Germinal center (tissue), 1 donor: Measurements from ENCODE around the gene NHLRC4.

Experiments
- DNase-seq: peaks from one replicate; pipeline ENCODE4 v3.0.0; 2012; ENCODE audit warnings: mixed read lengths, low spot score

The NHLRC4 gene

GRCh38 chr16:565419-566330 is 1.1 kb upstream of the NHLRC4 start:
- DNase-seq, result no peak

DNA sequence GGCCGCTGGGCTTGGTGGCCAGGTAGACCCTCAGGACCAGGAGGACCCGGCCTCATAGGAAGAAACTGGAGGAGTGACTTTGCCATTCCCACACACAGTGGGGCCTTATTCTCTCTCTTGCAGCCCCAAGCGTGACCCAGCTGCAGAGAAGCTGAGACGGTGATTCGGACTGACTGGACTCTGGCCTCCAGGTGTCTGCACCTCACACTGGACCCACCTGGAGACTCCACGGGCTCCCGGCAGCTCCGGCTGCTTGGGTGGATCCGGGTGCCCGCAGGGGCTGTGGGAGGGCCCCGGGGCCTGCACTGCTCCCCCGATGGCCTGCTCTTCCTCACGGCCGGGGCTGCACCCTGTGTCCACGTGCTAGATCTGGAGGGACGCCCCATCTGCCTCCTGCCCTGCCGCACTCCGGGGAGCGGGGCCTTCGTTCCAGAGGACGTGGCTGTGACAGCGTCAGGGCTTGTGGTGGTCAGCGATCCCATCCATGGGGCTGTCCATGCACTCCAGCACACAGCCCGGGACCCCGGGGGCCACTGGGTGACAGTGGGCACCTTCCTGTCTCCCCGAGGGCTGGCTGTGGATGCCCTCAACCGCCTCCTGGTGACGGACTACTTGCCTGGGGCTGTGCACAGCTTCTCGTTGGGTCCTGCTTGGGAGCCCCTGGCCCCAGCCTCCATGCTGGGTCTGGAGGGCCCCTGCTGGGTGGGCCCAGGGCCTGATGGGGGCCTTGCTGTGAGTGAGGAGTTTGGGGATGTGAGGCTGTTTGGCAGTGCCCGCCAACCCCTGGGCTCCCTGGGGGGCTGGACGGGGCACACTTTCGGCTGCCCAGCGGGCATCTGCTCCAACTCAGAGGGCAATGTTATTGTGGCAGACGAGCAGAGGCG is 810 bp downstream of the NHLRC4 start:
- DNase-seq, result no peak

GRCh38 chr16:568401-569258 is 1.8 kb downstream of the NHLRC4 start:
- DNase-seq, result no peak

DNA sequence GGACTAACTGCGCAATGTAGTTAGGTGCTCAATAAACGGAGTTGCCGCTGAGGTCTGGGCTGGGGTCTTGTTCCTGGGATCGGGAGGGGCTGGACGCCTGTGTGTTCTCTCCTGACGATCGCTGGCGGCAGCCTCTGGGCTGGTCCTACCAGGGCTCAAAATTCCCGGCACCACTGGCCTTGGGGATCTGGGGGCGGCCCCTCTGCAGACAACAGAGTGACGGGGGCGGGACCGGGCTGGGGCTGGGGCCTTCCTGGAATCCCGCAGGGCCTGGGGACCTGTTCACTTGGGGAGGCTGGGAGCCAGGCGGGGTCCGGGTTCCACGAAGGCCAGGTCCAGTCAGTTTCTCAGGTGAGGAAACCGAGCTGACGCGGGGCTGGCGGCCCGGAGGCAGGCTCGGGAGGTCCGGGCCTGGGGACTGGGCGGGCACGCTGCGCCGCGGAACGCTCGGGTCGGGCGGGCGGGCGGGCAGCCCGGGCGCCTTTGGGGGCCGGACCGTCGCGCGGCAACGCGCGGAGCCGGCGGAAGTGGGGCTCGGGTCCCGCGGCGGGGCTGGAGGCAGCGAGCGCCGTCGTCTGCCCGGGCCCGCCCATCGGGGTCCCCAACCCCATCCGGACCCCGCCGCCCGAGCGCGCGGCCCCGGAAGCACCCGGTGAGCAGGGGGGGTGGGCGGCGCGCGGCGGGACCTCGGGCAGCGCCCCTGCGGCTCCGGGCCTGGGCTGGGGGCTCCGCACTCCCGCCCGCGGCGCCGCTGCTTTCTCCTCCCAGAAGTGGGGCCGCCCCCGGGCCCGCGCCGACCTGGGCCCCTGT is 2.8 kb downstream of the NHLRC4 start, which contains the start of gene PIGQ:
TSS of gene PIGQ (plus strand) at position 524 of the 810 bp plus-strand sequence. CDS start 4,107 bp downstream, outside the sequence.
- DNase-seq, result peak; percentile 81

DNA sequence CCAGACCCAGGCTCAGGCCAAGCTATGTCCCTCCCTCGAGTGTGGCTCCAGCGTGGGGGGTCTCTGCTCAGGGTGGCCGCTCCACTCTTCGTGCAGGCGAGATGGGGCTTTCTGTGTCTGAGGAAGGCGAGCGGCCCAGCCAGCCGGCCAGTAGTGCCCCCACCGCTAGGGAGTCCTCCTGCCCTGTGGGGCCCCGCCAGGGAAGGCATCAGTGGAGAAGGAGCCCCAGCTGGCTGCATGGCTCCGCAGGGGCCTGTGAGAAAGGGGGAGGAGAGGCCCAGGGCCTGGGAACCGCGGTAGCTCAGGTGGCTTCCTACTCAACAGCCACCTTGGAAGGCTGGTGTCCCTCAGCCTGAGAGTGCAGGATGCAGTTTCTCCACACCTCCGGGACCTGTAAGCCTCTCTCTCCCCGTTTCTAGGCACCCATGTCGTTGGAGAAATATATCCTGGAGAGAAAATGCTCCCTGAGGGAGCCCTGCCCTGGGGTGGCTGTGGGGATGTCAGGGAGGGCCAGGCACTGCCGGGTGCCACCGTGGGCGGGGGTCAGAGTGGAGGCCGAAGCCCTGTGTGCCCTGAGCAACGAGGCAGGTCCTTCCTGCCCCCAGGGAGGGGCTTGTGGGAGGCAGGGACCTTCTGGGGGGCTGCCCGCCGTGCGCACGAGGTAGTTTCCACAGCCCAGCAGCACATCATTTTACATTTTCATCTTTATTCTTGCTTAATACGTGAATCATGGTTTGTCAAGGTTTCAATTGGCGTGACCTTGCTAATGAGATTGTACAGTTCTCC is 6.3 kb downstream of the NHLRC4 start:
- DNase-seq, result no peak

DNA sequence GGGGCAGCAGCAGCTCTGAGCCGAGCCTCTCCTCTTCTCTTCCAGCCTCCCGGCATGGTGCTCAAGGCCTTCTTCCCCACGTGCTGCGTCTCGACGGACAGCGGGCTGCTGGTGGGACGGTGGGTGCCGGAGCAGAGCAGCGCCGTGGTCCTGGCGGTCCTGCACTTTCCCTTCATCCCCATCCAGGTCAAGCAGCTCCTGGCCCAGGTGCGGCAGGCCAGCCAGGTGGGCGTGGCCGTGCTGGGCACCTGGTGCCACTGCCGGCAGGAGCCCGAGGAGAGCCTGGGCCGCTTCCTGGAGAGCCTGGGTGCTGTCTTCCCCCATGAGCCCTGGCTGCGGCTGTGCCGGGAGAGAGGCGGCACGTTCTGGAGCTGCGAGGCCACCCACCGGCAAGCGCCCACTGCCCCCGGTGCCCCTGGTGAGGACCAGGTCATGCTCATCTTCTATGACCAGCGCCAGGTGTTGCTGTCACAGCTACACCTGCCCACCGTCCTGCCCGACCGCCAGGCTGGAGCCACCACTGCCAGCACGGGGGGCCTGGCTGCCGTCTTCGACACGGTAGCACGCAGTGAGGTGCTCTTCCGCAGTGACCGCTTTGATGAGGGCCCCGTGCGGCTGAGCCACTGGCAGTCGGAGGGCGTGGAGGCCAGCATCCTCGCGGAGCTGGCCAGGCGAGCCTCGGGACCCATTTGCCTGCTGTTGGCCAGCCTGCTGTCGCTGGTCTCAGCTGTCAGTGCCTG is 7.4 kb downstream of the NHLRC4 start:
- no peak for DNase-seq

- DNase-seq, result no peak
Measured at GRCh38 chr16:575354-576196, 8.8 kb downstream of the NHLRC4 start.

DNA sequence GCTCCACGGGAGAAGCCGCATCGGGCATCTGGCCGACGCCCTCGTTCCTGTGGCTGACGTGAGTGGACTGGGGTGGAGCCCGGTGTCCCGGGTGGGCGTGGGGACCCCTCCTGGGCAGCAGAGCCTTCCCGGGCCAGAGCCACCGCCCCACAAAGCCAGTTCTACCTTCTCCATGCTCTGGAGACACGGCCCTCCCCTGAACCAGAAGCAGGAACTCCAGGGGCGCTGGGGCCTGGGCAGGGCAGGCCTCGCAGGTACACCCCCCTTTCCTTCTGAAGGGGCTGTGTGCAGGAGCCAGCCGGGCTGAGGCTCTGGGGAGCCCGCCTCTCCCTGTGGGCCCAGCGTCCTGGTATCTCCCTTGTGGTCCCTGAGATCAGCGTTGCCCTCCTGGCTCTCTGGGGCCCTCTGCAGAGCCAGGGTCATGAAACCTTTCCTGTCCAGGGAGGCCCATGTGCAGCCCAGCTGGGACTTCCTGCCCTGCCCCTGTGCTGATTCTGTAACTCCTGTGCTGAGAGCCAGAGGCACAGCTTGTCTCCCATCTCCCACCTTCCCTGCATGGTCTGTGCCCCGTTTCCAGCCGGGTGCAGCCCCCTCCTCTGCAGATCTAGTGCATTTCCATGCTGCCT is 9.5 kb downstream of the NHLRC4 start:
- DNase-seq, result no peak

DNA sequence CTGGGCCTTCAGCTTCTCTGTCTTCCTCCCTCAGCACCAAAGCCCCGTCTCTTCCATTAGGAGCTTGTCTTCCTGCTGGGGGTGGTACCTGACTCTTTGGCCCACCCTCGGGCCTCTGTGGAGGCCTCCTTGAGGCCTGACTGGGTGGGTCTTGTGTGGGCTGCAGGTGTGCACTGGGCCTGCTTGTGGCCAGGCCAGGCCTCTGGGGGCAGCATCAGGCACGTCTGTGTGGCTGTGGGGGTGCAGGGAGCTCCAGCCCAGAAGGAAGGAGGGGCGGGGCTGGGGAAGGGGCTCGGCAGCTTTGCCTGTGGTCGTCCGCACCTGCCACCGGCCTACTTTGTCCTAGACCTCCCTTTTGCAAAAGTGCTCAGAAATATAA is 10.0 kb downstream of the NHLRC4 start:
- no peak for DNase-seq

DNA sequence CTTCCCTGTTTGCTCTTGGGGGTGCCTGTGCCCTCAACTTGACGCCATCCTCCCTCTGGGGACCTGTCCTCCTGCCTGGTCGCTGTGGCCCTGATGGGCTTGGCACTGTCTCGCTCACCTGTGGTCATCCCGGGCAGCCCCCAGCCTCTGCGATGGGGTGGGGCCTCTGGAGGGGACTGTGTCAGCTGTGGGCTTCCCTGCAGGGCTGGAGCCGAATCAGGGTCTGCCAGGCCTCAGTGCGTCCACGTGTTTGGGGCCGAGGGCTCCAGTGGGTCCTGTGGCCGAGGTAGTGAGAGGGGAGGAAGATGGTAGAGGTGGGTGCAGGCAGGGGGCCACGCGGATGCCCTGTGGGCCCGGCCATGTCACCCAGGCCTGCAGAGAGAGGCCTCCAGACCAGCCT is 11.0 kb downstream of the NHLRC4 start:
- DNase-seq, result no peak

DNA sequence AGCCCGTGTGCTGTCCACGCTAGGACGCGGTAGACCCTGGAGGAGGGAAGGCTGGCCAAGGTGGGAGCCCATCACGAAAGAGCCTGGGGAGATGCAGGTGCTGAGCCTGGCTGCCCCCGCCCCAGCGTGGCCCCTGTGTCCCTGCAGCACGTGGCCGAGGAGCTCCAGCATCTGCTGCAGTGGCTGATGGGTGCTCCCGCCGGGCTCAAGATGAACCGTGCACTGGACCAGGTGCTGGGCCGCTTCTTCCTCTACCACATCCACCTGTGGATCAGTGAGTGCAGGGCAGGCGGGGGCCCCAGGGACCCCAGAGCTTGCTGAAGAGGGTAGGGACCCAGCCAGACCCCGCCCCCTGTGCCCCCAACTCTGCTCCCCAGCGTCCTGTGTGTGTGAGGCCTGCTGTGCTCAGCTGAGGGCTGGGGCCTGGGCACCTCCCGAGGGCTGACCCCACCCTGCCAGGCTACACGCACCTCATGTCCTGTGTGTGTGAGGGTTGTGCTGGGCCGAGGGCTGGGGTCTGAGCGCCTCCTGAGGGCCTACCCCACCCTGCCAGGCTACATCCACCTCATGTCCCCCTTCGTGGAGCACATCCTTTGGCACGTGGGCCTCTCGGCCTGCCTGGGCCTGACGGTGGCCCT is 11.5 kb downstream of the NHLRC4 start:
- no peak for DNase-seq

DNA sequence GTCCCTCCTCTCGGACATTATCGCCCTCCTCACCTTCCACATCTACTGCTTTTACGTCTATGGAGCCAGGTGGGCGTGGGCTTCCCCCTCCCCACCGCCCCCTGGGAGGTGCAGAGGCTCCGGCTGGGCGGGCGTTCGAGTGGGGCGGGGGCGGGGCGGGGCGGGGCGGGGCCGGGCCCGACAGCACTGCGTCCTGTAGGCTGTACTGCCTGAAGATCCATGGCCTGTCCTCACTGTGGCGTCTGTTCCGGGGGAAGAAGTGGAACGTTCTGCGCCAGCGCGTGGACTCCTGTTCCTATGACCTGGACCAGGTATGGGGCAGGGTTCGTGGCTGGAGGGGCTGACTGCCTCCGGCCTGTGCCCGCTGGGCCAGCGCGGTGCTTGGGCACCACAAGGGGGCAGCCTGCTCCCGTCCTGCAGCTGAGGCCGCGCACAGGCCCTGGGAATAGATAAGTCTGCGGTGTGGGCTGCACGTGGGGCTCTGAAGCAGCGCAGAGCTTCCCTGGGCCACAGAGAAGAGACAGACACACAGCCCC is 12.1 kb downstream of the NHLRC4 start:
- peak; percentile 65 for DNase-seq

GRCh38 chr16:580141-580945 is 13.5 kb downstream of the NHLRC4 start:
- no peak for DNase-seq

DNA sequence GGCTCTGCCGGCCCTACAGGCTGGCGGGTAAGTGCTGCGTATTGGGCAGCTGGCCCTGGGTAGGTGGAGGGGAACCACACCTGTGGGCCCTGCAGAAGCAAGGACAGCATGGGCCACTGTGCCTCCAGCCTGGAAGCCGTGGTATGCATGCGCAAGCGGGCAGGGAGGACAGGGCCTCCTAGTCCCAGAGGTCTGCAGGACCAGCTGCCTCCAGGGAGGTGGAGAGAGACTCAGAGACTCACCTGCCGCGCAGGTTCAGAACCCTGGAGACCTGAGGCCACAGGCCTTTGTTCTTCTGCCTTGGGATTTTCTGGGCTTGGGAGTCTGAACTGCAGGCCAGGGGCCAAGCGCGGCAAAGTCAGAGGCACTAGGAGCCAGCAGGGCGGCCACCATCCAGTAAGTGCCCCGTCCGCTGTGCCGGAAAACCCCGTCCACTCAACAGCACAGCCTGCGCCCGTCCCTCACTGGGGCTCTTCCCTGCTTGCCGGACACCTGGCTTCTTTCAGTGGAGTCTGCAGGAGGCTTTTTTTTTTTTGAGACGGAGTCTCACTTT is 14.2 kb downstream of the NHLRC4 start:
- no peak for DNase-seq

- no peak for DNase-seq
Measured at GRCh38 chr16:582218-582613, 15.4 kb downstream of the NHLRC4 start.
